ENCODE results near the gene LRRC4B.
"Not testable (repeated sequence)": the region's sequence is repeated elsewhere in the genome, so short reads cannot be mapped to it uniquely, and the experiment has no call there.

Gene LRRC4B

GRCh38 chr19:50567882-50568727, at the start of gene LRRC4B:
TSS of gene LRRC4B (minus strand) at chr19:50568435. CDS start at chr19:50548838, 19,597 bp downstream.
- no peak for FAIRE-seq

DNA sequence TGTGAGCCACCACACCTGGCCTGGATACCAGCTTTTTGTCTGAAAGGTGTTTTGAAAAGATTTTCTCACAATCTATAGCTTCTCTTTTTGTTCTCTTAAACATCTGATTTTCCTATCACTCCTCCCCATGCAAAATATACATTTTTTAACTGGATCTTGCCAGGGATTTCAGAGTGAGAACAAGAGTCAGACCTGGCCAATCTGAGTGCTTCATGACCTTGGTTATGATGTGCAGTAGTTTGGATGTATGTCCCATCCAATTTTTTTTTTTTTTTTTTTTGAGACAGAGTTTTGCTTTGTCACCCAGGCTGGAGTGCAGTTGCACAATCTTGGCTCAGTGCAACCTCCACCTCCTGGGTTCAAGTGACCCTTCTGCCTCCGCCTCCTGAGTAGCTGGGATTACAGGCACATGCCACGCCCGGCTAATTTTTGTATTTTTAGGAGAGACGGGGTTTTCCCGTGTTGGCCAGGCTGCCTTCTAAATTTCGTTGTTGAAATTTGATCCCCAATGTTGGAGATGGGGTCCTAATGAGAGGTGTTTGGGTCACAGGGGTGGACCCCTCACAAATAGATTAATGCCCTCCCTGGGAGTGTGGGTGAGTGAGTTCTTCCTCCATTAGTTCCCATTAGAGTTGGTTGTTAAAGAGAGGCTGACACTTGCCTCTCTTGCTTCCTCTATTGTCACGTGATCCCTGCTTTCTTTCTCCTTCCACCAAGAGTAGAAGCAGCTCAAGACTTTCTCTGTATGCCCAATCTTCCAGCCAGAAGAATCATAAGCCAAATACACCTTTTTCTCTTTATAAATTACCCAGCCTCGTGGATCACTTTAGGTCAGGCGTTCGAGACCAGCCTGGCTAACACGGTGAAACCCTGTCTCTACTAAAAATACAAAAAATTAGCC, 44.5 kb upstream of the LRRC4B start:
- FAIRE-seq, result not testable (repeated sequence)

DNA sequence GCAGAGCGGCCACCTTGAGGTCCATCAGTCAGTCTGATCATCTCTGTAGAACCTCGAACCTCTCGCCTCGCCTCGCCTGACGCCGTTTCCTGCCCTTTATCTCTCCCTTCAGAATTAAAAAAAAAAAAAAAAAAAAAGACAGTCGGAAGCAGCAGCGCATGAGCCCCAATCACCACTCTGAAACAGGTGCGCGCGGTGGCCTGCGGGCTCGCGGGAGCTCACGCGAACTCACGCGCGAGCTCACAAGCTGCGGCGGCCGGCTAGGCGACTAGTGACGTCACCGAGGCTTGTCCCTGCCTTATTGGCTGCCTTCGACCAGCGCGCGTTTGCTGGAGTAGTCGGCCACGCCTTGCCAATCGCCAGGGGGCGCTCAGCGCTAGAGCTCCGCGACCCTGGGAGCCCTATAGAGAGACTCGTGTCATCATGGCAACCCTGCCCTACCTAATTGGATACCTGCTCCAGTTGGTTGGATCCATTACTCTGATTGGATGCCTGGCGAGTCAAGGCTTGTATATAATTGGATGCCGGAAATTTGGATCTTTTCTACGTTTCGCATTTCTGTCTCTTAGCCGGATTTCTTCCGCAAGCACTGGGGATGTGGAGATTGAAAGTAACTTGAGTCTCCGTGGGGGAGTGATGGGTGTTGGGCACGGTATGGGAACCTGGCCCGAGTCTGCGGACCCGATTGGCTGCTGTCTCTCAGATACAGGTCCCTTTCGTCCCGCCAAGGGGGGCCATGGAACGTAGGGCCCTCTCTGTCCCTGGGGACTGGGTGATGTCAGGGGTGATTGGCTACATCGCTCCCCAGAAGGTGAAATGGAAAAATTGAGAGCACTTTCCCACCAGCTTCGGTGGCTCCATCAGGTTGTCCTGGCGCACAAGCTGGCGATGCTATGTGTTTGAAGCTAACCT, 39.9 kb upstream of the LRRC4B start:
- peak; percentile 87 for FAIRE-seq

DNA sequence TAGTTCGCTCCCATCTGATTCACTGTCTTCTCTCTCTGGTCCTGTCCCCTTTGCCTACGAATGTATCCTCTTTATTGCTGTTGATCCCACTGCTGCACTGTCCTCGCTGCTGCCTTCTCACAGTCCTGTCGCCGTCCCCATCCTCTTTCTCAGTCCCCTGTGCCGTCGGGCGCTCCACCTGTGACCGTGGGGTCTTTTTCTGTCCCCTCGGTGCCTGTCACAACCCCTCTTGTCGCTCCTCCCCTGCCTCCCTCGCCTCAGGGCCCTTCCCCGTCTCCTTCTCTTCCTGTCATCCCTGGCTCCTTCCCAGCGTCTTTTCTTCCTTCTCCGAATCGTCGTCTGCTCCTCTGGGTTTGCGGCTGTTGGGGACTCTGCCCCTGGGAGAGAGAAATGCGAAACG, 39.2 kb upstream of the LRRC4B start:
- FAIRE-seq, result no peak

DNA sequence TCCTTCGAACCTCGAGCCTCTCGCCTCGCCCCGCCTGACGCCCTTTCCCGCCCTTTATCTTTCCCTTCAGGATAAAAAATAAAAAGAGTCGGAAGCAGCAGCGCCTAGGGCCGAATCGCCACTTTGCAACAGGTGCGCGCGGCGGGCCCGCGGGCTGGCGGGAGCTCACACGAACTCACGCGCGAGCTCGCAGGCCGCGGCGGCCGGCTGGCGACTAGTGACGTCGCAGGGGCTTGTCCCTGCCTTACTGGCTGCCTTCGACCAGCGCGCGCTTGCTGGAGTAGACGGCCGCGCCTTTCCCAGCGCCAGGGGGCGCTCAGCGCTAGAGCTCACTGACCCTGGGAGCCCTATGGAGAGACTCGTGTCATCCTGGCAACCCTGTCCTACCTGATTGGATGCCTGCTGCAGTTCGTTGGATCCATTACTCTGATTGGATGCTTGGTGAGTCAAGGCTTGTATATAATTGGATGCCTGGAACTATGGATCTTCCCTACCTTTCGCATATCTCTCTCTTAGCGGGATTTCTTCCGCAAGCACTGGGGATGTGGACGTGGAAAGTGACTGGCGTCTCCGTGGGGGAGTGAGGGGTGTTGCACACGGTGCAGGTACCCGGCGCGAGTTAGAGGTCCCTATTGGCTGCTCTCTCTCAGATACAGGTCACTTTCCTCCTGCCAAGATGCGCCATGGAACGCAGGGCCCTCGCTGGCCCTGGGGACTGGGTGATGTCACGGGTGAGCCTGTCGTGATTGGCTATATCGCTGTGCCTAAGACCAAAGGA, 38.0 kb upstream of the LRRC4B start:
- not testable (repeated sequence) for FAIRE-seq

DNA sequence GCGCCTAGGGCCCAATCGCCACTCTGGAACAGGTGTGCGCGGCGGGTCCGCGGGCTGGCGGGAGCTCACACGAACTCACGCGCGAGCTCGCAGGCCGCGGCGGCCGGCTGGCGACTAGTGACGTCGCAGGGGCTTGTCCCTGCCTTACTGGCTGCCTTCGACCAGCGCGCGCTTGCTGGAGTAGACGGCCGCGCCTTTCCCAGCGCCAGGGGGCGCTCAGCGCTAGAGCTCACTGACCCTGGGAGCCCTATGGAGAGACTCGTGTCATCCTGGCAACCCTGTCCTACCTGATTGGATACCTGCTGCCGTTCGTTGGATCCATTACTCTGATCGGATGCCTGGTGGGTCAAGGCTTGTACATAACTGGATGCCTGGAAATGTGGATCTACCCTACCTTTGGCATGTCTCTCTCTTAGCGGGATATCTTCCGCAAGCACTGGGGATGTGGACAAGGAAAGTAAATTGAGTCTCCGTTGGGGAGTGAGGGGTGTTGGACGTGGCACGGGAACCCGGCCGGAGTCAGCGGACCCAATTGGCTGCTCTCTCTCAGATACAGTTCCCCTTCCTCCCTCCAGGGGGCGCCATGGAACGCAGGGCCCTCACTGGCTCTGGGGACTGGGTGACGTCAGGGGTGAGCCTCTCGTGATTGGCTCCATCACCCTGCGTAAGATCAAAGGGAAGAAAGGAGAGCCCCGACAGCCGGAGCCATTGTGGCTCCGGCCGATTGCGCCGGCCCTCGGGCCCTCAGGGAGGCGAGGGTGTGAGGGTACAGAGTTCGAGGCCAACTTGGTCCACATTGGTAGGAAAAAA, 36.2 kb upstream of the LRRC4B start:
- FAIRE-seq, result not testable (repeated sequence)

- no peak for FAIRE-seq
These were observed 34.7 kb upstream of the LRRC4B start for GRCh38 chr19:50602935-50603334.

DNA sequence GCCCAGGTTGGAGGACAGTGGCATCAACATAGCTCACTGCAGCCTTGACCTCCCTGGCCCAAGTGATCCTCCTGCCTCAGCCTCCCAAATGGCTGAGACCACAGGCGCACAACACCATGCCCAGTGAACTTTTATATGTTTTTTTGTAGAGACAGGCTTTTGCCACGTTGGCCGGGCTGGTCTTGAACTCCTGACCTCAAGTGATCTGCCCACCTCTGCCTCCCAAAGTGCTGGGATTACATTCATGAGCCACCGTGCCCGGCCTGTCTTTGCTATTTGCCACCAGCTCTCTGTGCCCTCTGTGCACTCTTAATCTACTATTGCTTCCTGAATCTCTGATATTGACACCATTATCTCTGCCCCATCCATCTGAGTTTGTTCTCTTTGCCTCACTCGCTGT, 34.3 kb upstream of the LRRC4B start:
- FAIRE-seq, result no peak

- FAIRE-seq, result no peak
These were observed 33.8 kb upstream of the LRRC4B start for GRCh38 chr19:50602089-50602422.

DNA sequence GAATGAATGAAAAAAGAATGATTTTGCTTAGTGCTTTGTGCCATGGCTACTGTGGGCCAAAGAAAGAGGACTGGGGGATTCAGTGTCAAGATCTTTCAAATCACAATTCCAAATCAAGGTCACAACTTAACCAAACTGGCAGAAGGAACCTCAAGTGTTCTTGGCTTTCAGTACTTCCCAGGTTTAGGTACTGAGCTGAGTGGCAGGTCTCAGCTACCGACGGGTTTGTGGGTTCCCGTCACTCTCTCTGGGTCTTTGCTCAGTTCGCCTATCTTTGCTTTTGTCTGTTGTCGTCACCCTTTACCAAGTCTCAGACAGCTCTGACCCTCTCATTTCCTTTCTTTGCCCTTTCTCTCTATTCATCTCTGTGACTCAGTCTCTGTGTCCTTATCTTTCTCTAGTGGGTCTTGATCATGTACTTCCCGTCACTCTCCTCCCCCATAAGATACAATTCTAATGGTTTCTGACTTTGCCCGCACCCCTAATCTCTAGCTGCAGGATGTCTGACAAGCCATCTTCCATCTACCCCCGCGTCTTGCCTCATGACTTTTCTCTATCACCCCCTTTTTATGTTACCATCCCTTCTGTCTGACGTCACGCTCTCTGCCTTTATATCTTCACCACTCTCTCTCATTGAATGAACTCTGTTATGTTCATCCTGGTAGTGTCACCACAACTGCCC, 33.3 kb upstream of the LRRC4B start:
- FAIRE-seq, result no peak

DNA sequence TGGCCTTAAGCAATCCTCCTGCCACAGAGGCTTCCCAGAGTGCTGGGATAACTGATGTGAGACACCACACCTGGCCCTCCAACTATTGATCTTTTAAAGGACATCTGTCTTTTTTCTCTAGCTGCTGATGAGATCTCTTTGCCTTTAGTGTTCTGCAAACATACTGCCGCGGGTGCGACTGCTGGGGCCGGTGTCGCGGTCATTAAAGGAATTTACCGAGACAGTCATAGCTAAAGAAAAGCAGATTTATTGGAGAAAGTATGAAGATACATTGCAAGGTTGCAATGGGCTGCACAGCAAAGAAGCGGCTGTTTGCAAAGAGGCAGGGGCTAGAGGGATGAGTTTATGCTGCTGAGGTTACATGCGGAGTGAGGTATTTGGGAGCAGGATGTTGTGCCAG, 31.2 kb upstream of the LRRC4B start:
- FAIRE-seq, result no peak

- FAIRE-seq, result no peak
These were observed 22.0 kb upstream of the LRRC4B start for GRCh38 chr19:50590191-50590590.

GRCh38 chr19:50581795-50582660, 13.8 kb upstream of the LRRC4B start:
- FAIRE-seq, result not testable (repeated sequence)

DNA sequence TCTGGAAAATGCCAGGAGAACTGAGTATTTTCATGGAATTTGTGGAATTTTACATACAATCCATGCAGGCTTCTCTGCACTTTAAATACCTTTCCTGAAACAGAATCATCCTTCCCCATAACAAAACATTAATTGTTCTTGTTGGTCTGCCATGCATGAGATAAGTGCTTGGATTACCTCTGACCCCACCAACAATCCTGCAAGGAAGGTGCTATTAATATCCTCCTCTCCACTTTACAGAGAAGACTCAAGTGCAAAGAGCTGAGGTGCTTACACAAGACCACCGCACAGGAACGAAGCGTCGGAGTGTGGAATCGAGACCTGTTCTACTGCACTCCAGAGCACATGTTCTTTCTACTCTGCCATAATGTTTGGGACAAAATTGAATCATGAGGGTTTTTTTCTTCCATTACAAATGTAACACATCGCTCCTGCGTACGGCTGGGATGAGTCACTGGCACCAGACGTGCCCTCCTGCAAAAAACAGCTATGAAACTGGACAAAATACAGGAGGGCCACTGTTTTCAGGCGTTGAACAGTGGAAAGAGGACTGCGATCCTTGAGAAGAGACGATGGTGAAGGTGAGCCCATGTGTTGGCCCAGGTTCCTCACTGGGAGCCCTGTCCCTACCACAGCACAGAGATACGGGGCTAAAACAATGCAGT, 12.9 kb upstream of the LRRC4B start:
- FAIRE-seq, result no peak

DNA sequence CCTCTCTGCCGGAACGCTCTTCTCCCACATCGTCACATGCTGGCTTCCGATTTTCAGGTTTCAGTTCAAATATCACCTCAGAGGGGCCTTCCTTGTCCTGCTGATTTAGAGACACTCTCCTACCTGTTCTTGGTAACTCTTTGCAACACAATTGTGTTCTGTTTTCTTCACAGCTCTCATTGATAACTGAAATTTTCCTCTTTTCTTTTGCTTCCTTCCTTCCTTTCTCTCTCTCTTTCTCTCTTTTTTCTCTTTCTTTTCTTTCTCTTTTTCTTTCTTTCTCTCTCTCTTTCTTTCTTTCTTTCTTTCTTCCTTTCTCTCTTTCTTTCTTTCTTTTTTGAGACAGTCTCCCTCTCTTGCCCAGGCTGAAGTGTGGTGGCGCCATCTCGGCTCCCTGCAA, 12.0 kb upstream of the LRRC4B start:
- FAIRE-seq, result no peak

DNA sequence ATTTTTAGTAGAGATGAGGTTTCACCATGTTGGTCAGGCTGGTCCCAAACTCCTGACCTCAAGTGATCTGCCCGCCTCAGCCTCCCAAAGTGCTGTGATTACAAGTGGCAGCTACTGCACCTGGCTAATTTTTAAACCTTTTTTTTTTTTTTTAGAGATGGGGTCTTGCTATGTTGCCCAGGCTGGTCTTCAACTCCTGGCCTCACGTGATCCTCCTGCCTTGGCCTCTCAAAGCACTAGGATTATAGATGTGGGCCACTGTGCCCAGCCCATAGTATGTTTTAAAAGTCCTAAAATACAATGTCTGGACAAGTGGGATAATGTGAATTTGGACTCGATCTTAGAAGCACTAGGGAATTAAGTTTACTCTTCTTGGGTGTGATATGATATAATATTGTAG, 8.5 kb upstream of the LRRC4B start:
- not testable (repeated sequence) for FAIRE-seq

GRCh38 chr19:50573741-50574461, 5.7 kb upstream of the LRRC4B start:
- FAIRE-seq, result no peak

DNA sequence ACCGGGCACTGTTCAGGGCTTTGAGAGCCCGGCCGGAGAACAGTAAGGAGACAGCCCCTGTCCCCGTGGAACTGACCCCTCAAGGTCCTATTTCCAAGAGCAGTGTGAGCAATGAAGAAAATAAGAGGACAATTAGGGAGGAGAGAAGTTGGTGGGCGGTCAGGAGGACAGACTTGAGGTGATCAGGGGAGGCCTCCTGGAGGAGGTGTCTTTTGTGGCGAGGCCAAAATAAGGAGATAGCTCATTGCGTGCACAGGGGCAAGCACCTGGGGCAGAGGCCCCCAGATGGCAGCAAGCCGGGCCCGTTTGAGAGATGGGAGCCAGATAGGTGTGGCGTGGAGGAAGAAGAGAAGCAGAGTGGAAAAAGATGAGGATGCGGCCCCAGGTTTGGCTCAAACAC, 2.8 kb upstream of the LRRC4B start:
- no peak for FAIRE-seq
